ENCODE measurements around the gene EPB41L4A.

EPB41L4A gene

DNA sequence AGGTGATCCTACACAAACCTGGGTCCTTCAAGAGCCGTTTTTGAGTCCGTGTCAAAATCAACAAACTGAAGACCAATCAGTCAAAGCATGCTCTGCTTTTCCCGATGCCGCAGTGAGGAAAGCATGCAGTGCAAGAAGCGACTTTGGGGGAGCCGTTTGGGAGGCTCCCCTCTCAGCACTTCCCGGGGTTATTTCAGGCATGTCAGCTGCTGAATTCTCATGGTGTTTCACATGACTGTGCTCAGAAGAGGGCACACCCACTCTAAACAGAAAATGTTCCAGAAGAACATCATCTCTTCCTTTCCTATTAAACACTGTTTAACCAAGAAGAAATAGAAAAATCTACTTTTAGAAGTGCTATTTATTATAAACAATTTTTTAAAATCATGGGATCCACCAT, 125.5 kb downstream of the EPB41L4A start:
- TF ChIP-seq EGR1 (IDR thresholded peaks at IDR 0.05) (no peak), MAX (IDR thresholded peaks at IDR 0.05) (no peak), TAF1 (IDR thresholded peaks at IDR 0.05; ENCODE audit: low read depth) (no peak), YY1 (IDR thresholded peaks at IDR 0.05; ENCODE audit: low read depth) (no peak), RAD21 (IDR thresholded peaks at IDR 0.05; ENCODE audit: low read depth) (no peak), USF1 (IDR thresholded peaks at IDR 0.05) (no peak), TEAD4 (IDR thresholded peaks at IDR 0.05) (no peak), NFIC (IDR thresholded peaks at IDR 0.05) (no peak), FOXM1 (IDR thresholded peaks at IDR 0.05; ENCODE audit: borderline replicate concordance, low read depth) (no peak), TCF12 (IDR thresholded peaks at IDR 0.05; ENCODE audit: low read depth) (no peak), ZBTB7A (IDR thresholded peaks at IDR 0.05; ENCODE audit: low read depth) (no peak), EP300 (IDR thresholded peaks at IDR 0.05; ENCODE audit: borderline replicate concordance) (no peak), CREB1 (IDR thresholded peaks at IDR 0.05; ENCODE audit: low read depth) (no peak), CEBPB (IDR thresholded peaks at IDR 0.05) (no peak)
- TF ChIP-seq, protein P1, sequence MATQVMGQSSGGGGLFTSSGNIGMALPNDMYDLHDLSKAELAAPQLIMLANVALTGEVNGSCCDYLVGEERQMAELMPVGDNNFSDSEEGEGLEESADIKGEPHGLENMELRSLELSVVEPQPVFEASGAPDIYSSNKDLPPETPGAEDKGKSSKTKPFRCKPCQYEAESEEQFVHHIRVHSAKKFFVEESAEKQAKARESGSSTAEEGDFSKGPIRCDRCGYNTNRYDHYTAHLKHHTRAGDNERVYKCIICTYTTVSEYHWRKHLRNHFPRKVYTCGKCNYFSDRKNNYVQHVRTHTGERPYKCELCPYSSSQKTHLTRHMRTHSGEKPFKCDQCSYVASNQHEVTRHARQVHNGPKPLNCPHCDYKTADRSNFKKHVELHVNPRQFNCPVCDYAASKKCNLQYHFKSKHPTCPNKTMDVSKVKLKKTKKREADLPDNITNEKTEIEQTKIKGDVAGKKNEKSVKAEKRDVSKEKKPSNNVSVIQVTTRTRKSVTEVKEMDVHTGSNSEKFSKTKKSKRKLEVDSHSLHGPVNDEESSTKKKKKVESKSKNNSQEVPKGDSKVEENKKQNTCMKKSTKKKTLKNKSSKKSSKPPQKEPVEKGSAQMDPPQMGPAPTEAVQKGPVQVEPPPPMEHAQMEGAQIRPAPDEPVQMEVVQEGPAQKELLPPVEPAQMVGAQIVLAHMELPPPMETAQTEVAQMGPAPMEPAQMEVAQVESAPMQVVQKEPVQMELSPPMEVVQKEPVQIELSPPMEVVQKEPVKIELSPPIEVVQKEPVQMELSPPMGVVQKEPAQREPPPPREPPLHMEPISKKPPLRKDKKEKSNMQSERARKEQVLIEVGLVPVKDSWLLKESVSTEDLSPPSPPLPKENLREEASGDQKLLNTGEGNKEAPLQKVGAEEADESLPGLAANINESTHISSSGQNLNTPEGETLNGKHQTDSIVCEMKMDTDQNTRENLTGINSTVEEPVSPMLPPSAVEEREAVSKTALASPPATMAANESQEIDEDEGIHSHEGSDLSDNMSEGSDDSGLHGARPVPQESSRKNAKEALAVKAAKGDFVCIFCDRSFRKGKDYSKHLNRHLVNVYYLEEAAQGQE (IDR thresholded peaks at IDR 0.05; ENCODE audit: low read depth), result no peak

- TF ChIP-seq EGR1 (IDR thresholded peaks at IDR 0.05), result 0 out of 2 replicates have a peak, but pooled peaks have one; percentile 11
- no peak for TF ChIP-seq FOXM1 (IDR thresholded peaks at IDR 0.05; ENCODE audit: borderline replicate concordance, low read depth)
- no peak for TF ChIP-seq CEBPB (IDR thresholded peaks at IDR 0.05)
Observed at GRCh38 chr5:112290691-112291090, 128.4 kb downstream of the EPB41L4A start.

DNA sequence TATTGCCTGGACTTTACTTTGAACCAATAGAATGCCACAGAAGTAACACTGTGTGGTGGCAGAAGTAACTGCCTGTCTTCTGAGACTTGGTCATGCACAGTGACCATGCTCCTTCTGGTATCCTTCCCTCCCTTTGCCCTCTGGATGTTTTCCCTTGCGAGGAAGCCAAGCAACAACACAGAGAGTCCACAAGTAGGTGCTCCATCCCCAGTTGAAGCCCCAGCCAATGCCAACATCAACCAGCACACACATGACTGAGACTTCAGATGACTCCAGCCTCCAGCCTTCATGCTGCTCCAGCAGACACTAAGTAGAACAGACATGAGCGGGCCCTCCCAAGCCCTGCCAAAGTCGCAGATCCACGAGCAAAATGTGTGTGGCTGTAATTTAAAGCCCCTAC, 129.6 kb downstream of the EPB41L4A start:
- TF ChIP-seq RAD21 (IDR thresholded peaks at IDR 0.05; ENCODE audit: low read depth), result peak; percentile 41; the same call in 1 of the 2 replicates
- no peak for TF ChIP-seq YY1 (IDR thresholded peaks at IDR 0.05; ENCODE audit: low read depth)

- TF ChIP-seq, protein P1 (IDR thresholded peaks at IDR 0.05; ENCODE audit: low read depth), result no peak
- TF ChIP-seq USF1 (IDR thresholded peaks at IDR 0.05), result no peak
- TF ChIP-seq ZBTB7A (IDR thresholded peaks at IDR 0.05; ENCODE audit: low read depth), result no peak
- no peak for TF ChIP-seq MAX (IDR thresholded peaks at IDR 0.05)
- TF ChIP-seq YY1 (IDR thresholded peaks at IDR 0.05; ENCODE audit: low read depth), result no peak
- TF ChIP-seq FOXM1 (IDR thresholded peaks at IDR 0.05; ENCODE audit: borderline replicate concordance, low read depth), result no peak
- no peak for TF ChIP-seq TEAD4 (IDR thresholded peaks at IDR 0.05)
Observed at GRCh38 chr5:112283943-112284929, 134.8 kb downstream of the EPB41L4A start.

DNA sequence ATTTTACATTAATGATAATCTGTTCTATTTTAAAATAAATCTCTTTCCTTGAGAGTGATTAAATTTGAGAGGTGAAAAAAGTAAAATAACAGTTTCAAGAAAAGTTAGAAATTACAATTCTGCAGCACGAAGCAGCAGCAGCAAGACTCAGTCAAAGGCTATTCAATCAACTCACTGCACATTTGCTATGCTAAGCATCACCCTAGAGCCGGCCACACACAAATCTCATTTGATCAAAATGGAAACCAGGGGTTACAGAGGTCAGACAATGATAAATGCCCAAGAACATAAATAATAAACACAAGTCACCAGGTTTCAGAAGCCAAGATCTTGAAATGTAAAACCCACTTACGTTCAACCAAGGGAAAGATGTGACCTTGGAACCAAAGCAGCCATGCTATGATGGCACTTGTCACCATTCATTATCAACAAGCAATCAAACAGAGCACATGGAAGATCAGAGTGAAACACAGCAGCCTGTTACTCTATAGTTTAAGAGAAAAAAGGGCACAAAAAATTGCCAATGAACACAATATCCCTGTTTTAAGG, 136.0 kb downstream of the EPB41L4A start:
- no peak for TF ChIP-seq ZBTB7A (IDR thresholded peaks at IDR 0.05; ENCODE audit: low read depth)
- no peak for TF ChIP-seq MAX (IDR thresholded peaks at IDR 0.05)
- TF ChIP-seq, protein P1 (IDR thresholded peaks at IDR 0.05; ENCODE audit: low read depth), result no peak

All from Ishikawa (cell line).